K562 (cell line): ENCODE results near the gene CROCC2.

Experiments
- CC2D1A ChIP-seq: fragments of 450-650 bp; IDR thresholded peaks from 2 replicates; pipeline ENCODE4 v1.6.1; 2017; ENCODE audit warnings: mild to moderate bottlenecking
- DDX20 ChIP-seq: fragments of 450-650 bp; IDR thresholded peaks from 2 replicates; pipeline ENCODE4 v1.6.1; 2016; ENCODE audit warnings: missing genetic modification characterization, low read depth, mild to moderate bottlenecking, missing compliant biosample characterization, moderate library complexity
- EZH2 ChIP-seq: IDR thresholded peaks from 2 replicates; pipeline ENCODE4 v1.6.1; 2012; ENCODE audit warnings: low read depth, mild to moderate bottlenecking, inconsistent platforms, low read length, borderline replicate concordance
- GTF2F1 ChIP-seq: IDR thresholded peaks from 2 replicates; pipeline ENCODE4 v1.6.1; 2011; ENCODE audit warnings: low read depth, low read length, improper control_type of control experiment
- NFXL1 ChIP-seq: fragments of 450-650 bp; formaldehyde crosslinking; IDR thresholded peaks from 2 replicates; pipeline ENCODE4 v1.4.0; 2021; ENCODE audit warnings: mild to moderate bottlenecking
- PCBP1 ChIP-seq: fragments of 200-400 bp; formaldehyde crosslinking; IDR thresholded peaks from 2 replicates; pipeline ENCODE4 v1.6.1; 2018; ENCODE audit warnings: mild to moderate bottlenecking, low read depth, low read length; ENCODE audit not compliant: poor library complexity, severe bottlenecking
- PHB2 ChIP-seq: fragments of 450-650 bp; IDR thresholded peaks from 2 replicates; pipeline ENCODE4 v1.6.1; 2017; ENCODE audit warnings: low read depth
- POLR2A ChIP-seq: fragments of 450-650 bp; conservative IDR thresholded peaks from 2 replicates; pipeline ENCODE4 v1.6.1; 2016
- SMARCB1 ChIP-seq: IDR thresholded peaks from 2 replicates; pipeline ENCODE4 v1.6.1; 2011; ENCODE audit warnings: improper control_type of control experiment, low read depth; ENCODE audit not compliant: insufficient read length
- SREBF2 ChIP-seq: sonication (generic); formaldehyde crosslinking; IDR thresholded peaks from 2 replicates; pipeline ENCODE4 v1.4.0; 2020; ENCODE audit warnings: mild to moderate bottlenecking, missing genetic modification reagents
- TAF1 ChIP-seq: IDR thresholded peaks from 2 replicates; pipeline ENCODE4 v1.6.1; 2011; ENCODE audit warnings: mild to moderate bottlenecking, low read length, moderate library complexity; ENCODE audit not compliant: insufficient read depth, control insufficient read depth, severe bottlenecking; ENCODE audit errors: extremely low read depth
- TSHZ1 ChIP-seq: fragments of 250-450 bp; sonication (Bioruptor Pico); IDR thresholded peaks from 2 replicates; pipeline ENCODE4 v1.4.0; 2020; ENCODE audit warnings: mild to moderate bottlenecking, moderate library complexity
- TF ChIP-seq, protein P1 (sequence below): fragments of 450-650 bp; IDR thresholded peaks from 2 replicates; pipeline ENCODE4 v1.6.1; 2016; ENCODE audit warnings: missing biosample characterization, missing genetic modification characterization

- TF ChIP-seq EZH2 (no peak), POLR2A (no peak), DDX20 (tag) (no peak), CC2D1A (no peak), PCBP1 (no peak), GTF2F1 (no peak), PHB2 (no peak), NFXL1 (CRISPR knock-in tag) (no peak), TSHZ1 (CRISPR knock-in tag) (no peak), SMARCB1 (no peak), SREBF2 (CRISPR knock-in tag) (no peak), TAF1 (no peak)
- TF ChIP-seq, protein P1, sequence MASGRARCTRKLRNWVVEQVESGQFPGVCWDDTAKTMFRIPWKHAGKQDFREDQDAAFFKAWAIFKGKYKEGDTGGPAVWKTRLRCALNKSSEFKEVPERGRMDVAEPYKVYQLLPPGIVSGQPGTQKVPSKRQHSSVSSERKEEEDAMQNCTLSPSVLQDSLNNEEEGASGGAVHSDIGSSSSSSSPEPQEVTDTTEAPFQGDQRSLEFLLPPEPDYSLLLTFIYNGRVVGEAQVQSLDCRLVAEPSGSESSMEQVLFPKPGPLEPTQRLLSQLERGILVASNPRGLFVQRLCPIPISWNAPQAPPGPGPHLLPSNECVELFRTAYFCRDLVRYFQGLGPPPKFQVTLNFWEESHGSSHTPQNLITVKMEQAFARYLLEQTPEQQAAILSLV, result no peak
Observed at GRCh38 chr2:240982821-240983281, 76.7 kb downstream of the CROCC2 start.
